MM.1S (cell line): ENCODE results near the gene SLCO4A1.

Experiments
- EZH2 ChIP-seq: fragments of 300-600 bp; sonication (generic); optimal IDR thresholded peaks from 2 replicates; pipeline ENCODE3; 2017; ENCODE audit warnings: low read depth, mild to moderate bottlenecking, antibody characterized with exemption, low read length, mixed read lengths
- EZH2phosphoT487 ChIP-seq: fragments of 300-600 bp; sonication (generic); IDR thresholded peaks from 2 replicates; pipeline ENCODE4 v1.6.1; 2018; ENCODE audit warnings: antibody characterized with exemption, low read length
- TF ChIP-seq, protein P1 (sequence below): fragments of 300-600 bp; sonication (generic); IDR thresholded peaks from 2 replicates; pipeline ENCODE4 v1.5.1; 2016; ENCODE audit warnings: antibody characterized with exemption, low read length, mixed read lengths

DNA sequence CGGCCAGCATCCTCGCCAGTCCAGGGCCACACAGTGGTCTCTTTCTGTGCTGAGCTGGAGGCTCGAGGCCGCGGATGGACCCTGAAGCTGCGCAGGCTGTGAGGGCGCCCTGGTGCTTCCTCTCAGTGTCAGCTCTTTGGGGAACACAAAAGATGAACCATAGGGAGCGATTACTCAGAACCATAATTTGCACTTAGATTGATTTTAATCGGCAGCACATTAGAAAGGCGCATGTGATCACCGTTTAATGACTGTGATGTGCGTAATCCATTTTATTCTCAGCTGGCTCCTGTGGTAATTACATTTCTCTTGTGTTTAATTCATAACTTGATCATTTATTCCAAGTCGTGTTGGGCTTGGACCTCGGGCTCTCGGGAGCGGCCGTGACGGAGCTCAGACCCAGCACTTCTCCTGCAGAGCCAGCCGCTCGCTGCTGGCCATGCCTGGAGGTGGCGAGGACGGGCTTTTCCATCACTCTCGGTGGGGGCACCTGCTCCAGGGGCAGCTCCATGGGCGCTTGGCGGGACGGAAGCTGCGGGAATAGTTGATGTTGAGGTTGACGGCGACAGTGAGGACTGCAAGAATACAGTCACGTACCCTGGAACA, 40.7 kb downstream of the SLCO4A1 start:
- TF ChIP-seq, protein P1, sequence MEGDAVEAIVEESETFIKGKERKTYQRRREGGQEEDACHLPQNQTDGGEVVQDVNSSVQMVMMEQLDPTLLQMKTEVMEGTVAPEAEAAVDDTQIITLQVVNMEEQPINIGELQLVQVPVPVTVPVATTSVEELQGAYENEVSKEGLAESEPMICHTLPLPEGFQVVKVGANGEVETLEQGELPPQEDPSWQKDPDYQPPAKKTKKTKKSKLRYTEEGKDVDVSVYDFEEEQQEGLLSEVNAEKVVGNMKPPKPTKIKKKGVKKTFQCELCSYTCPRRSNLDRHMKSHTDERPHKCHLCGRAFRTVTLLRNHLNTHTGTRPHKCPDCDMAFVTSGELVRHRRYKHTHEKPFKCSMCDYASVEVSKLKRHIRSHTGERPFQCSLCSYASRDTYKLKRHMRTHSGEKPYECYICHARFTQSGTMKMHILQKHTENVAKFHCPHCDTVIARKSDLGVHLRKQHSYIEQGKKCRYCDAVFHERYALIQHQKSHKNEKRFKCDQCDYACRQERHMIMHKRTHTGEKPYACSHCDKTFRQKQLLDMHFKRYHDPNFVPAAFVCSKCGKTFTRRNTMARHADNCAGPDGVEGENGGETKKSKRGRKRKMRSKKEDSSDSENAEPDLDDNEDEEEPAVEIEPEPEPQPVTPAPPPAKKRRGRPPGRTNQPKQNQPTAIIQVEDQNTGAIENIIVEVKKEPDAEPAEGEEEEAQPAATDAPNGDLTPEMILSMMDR: no peak
- TF ChIP-seq EZH2 (no peak), EZH2phosphoT487 (no peak)
